Testis (tissue), 3 donors: ENCODE measurements around the gene CDH4. TPM values are rescaled to one million over a fixed set of nuclear protein-coding genes. Genes with fewer than 3 reads are reported as not detected.

Source experiments
- DNase-seq: peaks from one replicate; pipeline ENCODE4 v3.0.0-alpha.2; 2019
- H3K27ac ChIP-seq, 2 donors: fragments of 200-600 bp; sonication (generic); one replicate each; pipeline ENCODE4 v1.5.1; 2019
- H3K27me3 ChIP-seq: fragments of 200-600 bp; sonication (generic); one replicate; pipeline ENCODE4 v1.5.1; 2019
- H3K36me3 ChIP-seq: fragments of 200-600 bp; sonication (generic); one replicate; pipeline ENCODE4 v1.5.1; 2017; ENCODE audit warnings: low read depth; ENCODE audit errors: missing control alignments
- H3K4me1 ChIP-seq: fragments of 200-600 bp; sonication (generic); one replicate; pipeline ENCODE4 v1.5.1; 2019
- H3K4me3 ChIP-seq, 2 donors: fragments of 200-600 bp; sonication (generic); one replicate each; pipeline ENCODE4 v1.5.1; 2017 to 2019
- H3K9me3 ChIP-seq: fragments of 200-600 bp; sonication (generic); one replicate; pipeline ENCODE4 v1.5.1; 2017
- POLR2A ChIP-seq: fragments of 450-650 bp; IDR thresholded peaks from one replicate; pipeline ENCODE4 v1.6.1; 2017; ENCODE audit warnings: antibody characterized with exemption, mild to moderate bottlenecking, moderate library complexity
- WGBS, 2 donors: methylation state at CpG; one replicate each; pipeline ENCODE4 v1.1.5; 2018; 5-methylcytosine and 5-hydroxymethylcytosine counted together
- intact Hi-C: fragments of 100-400 bp; cut with DNase I; formaldehyde crosslinking; loops from one replicate; pipeline ENCODE4 v1.15.1; 2023; ENCODE audit warnings: low total_unique reads
- polyA plus RNA-seq: library from polyadenylated mRNA; stranded (reverse); fragments of 350-450 nt; fragmentation: Illumina TruSeq; extraction: RNeasy Lipid Tissue Mini Kit (QIAGEN cat#74804); gene quantifications from one replicate; pipeline ENCODE4 v1.2.3, GENCODE V29; 2014; ENCODE audit warnings: low read depth, low replicate concordance; ENCODE audit not compliant: insufficient read depth
- total RNA-seq, 2 donors: library from RNA; depleted of rRNA; stranded (reverse); fragments of >200 nt; gene quantifications; one replicate each; pipeline ENCODE4 v1.2.3, GENCODE V29; 2016
- TF ChIP-seq, protein P1 (sequence below), 3 experiments: fragments of 450-650 bp in 2 of 3; fragments of 200-600 bp in 1 of 3; sonication (generic) in 1 of 3; IDR thresholded peaks; one replicate each; pipeline ENCODE4 v1.5.1; 2016 to 2019; ENCODE audit warnings: antibody characterized with exemption in 3 of 3, mild to moderate bottlenecking in 2 of 3, moderate library complexity in 1 of 3

CDH4 gene
- total and polyA plus RNA-seq, 3 donors from 2014 or later: 1.4 to 3.3 (median 1.9) TPM

DNA sequence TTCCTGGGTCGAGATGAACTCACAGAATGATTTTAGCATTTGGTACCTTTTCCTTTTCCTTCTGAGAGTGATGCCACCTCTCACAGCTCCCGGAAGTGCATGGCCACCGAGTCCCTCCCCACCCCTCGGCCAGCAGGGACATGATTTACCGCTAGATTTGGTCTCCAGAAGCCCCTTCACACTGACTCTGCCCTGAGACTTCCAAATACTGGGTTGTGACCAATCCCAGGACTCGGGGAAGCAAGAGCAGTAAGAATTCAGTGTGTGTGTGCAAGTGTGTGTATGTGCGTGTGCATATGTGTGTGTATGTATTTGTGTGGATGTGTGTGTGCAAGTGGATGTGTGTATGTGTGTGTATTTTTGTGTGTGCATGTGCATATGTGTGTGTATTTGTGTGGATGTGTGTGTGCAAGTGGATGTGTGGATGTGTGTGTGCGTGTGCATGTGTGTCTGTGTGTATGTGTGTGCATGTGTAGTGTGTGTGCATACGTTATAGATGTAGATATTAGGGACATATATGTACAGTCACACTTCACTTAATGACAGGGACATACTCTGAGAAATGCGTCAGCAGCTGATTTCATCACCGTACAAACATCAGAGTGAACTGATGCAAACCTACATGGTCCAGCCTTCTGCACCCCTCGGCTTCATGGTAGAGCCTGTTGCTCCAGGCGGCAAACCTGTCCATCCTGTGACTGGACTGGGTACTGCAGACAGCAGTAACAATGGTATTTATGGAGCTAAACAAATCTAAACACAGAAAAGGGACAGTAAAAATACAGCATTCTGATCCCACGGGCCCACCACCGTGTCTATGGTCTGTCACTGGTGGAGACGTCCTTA lies 439.2 kb downstream of the CDH4 start:
- intact Hi-C loops: no loop called here
- DNase-seq: no peak
- Histone ChIP-seq H3K36me3 (no peaks in the 10 kb centered on the region), H3K27ac (no peak overlapping the region), H3K4me1 (no peaks in the 10 kb centered on the region), H3K9me3 (no peaks in the 10 kb centered on the region), H3K27me3 (no peaks in the 10 kb centered on the region), H3K4me3 (no peak overlapping the region)
- TF ChIP-seq POLR2A: no peak
- TF ChIP-seq, protein P1, sequence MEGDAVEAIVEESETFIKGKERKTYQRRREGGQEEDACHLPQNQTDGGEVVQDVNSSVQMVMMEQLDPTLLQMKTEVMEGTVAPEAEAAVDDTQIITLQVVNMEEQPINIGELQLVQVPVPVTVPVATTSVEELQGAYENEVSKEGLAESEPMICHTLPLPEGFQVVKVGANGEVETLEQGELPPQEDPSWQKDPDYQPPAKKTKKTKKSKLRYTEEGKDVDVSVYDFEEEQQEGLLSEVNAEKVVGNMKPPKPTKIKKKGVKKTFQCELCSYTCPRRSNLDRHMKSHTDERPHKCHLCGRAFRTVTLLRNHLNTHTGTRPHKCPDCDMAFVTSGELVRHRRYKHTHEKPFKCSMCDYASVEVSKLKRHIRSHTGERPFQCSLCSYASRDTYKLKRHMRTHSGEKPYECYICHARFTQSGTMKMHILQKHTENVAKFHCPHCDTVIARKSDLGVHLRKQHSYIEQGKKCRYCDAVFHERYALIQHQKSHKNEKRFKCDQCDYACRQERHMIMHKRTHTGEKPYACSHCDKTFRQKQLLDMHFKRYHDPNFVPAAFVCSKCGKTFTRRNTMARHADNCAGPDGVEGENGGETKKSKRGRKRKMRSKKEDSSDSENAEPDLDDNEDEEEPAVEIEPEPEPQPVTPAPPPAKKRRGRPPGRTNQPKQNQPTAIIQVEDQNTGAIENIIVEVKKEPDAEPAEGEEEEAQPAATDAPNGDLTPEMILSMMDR (IDR thresholded peaks at IDR 0.05): no peak
- WGBS, 2 donors: 81 to 85% methylated on average over 16 of the region's 16 CpGs

DNA sequence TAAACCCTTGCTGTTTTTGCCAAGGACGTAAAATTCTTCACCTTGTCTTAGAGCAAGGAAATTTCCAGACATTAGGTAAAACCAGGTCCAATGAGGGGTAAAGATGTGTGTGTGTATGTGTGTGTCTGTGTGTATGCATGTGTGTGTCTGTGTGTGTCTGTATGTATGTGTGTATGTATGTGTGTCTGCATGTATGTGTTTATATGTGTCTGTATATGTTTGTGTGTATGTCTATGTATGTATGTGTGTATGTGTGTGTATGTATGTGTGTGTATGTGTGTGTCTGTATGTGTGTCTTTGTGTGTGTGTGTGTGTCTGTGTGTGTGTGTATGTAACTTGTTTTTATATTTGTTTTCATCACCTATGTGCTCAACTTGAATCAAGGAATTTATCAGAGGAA lies 439.9 kb downstream of the CDH4 start:
- H3K4me1 ChIP-seq: no peaks in the 10 kb centered on the region
- H3K36me3 ChIP-seq: no peaks in the 10 kb centered on the region
- no peak overlapping the region for H3K27ac ChIP-seq
- 84 to 94% methylated on average over 1 of the region's 1 CpG for WGBS, 2 donors
- H3K27me3 ChIP-seq: no peaks in the 10 kb centered on the region
- H3K4me3 ChIP-seq: no peak overlapping the region
- H3K9me3 ChIP-seq: no peaks in the 10 kb centered on the region
- no peak for TF ChIP-seq POLR2A
- TF ChIP-seq, protein P1 (IDR thresholded peaks at IDR 0.05): no peak
- intact Hi-C loops: no loop called here
- DNase-seq: no peak

DNA sequence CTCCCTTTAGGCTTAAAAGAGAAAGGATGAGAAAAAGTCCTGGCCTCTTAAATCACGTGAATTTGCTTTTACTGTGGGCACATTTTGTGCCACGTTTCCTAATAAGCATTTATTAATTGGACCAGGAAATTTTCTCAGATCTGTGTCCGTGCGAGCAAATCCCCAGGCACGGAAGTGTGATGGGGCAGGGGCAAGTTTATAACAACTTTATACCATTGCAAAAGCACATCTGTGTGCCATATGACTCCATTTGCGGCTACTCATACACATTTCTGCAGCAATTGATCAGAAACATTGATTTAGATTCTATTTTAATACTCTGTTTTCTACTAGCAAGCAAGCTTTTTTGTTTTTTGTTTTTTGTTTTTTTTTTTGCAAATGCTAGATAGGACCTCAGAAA lies 440.4 kb downstream of the CDH4 start:
- intact Hi-C loops: no loop called here
- no peaks in the 10 kb centered on the region for H3K4me1 ChIP-seq
- no peaks in the 10 kb centered on the region for H3K27me3 ChIP-seq
- H3K9me3 ChIP-seq: no peaks in the 10 kb centered on the region
- H3K4me3 ChIP-seq: no peak overlapping the region
- TF ChIP-seq, protein P1 (IDR thresholded peaks at IDR 0.05): no peak
- no peak for TF ChIP-seq POLR2A
- 84 to 86% methylated on average over 6 of the region's 6 CpGs for WGBS, 2 donors
- no peaks in the 10 kb centered on the region for H3K36me3 ChIP-seq
- no peak overlapping the region for H3K27ac ChIP-seq
- DNase-seq: no peak

DNA sequence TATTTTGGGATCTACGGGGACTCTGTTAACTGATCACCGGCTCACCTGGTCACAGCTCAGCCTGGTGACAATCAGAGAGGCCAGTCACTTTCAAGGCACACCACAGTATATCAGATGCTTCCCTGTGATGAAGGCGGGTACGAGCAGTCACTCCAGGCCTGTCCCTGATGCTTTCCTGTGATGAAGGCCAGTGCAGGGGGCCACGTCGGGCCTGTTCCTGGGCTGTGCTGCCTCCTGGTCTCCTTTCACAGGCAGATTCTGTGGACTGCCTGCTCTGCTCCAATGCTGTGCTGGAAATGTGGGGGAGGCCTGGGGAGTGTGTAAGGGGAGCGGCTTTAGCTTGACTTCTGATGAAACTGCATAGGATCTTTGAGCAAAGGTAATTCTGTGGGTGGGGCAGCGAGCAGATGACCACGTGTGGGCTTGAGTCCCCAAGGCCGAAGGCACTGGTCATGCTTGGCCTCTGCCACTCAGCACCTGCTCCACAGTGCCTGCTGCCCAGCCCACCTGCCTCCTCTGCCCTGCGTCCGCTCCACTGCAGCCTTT lies 441.1 kb downstream of the CDH4 start:
- no peaks in the 10 kb centered on the region for H3K27me3 ChIP-seq
- H3K36me3 ChIP-seq: no peaks in the 10 kb centered on the region

More for the DNA sequence above, 441.1 kb downstream of the CDH4 start:
- DNase-seq: no peak
- intact Hi-C loops: no loop called here
- H3K4me1 ChIP-seq: no peaks in the 10 kb centered on the region
- no peak for TF ChIP-seq POLR2A
- TF ChIP-seq, protein P1 (IDR thresholded peaks at IDR 0.05): no peak
- 74 to 75% methylated on average over 8 to 12 of the region's 12 CpGs for WGBS, 2 donors
- no peaks in the 10 kb centered on the region for H3K9me3 ChIP-seq
- no peak overlapping the region for H3K27ac ChIP-seq
- H3K4me3 ChIP-seq: no peak overlapping the region
